Uterus (tissue), 4 donors: Measurements from ENCODE around the gene TCAP. TPM values are rescaled to one million over a fixed set of nuclear protein-coding genes. Genes with fewer than 3 reads are reported as not detected.

Experiments
- DNase-seq, 2 donors: peaks; one replicate each; pipeline ENCODE4 v3.0.0-alpha.2; 2019 to 2020
- H3K27ac ChIP-seq, 2 donors: fragments of 200-600 bp; sonication (generic); 1 replicate in 1 of 2; 2 replicates in 1 of 2; pipeline ENCODE4 v1.5.1; 2016 to 2018
- H3K27me3 ChIP-seq, 2 donors: fragments of 200-600 bp; sonication (generic); one replicate each; pipeline ENCODE4 v1.5.1; 2018 to 2019; ENCODE audit warnings: control low read depth in 1 of 2
- H3K36me3 ChIP-seq, 2 donors: fragments of 200-600 bp; sonication (generic); one replicate each; pipeline ENCODE4 v1.5.1; 2019; ENCODE audit warnings: control low read depth in 1 of 2
- H3K4me1 ChIP-seq, 2 donors: fragments of 200-600 bp; sonication (generic); one replicate each; pipeline ENCODE4 v1.5.1; 2018 to 2019; ENCODE audit warnings: control low read depth in 1 of 2
- H3K4me3 ChIP-seq, 2 donors: fragments of 200-600 bp; sonication (generic); 1 replicate in 1 of 2; 2 replicates in 1 of 2; pipeline ENCODE4 v1.5.1; 2018 to 2019; ENCODE audit warnings: mild to moderate bottlenecking in 1 of 2
- H3K9me3 ChIP-seq, 2 donors: fragments of 200-600 bp; sonication (generic); one replicate each; pipeline ENCODE4 v1.5.1; 2019; ENCODE audit warnings: control low read depth in 1 of 2
- POLR2A ChIP-seq, 2 donors: fragments of 450-650 bp; IDR thresholded peaks; one replicate each; pipeline ENCODE4 v1.6.1; 2016; ENCODE audit warnings: antibody characterized with exemption in 2 of 2, mild to moderate bottlenecking in 1 of 2, moderate library complexity in 1 of 2
- intact Hi-C: fragments of 100-400 bp; cut with DNase I; formaldehyde crosslinking; loops from one replicate; pipeline ENCODE4 v1.15.1; 2023; ENCODE audit warnings: low total_unique reads
- total RNA-seq, 4 donors: library from RNA; depleted of rRNA in 3 of 4; stranded (reverse); fragments of >200 nt in 3 of 4; gene quantifications; one replicate each; pipeline versions ENCODE4 v1.1.0 to v1.2.4, GENCODE V29; 2014 to 2023
- TF ChIP-seq, protein P1 (sequence below), 4 experiments: fragments of 200-600 bp in 2 of 4; fragments of 450-650 bp in 2 of 4; sonication (generic) in 2 of 4; IDR thresholded peaks; one replicate each; pipeline ENCODE4 v1.5.1; 2016 to 2019; ENCODE audit warnings: antibody characterized with exemption in 4 of 4, mild to moderate bottlenecking in 2 of 4, moderate library complexity in 1 of 4
- donor health status: DM: yes; HTN: yes; CAD: no.

Gene TCAP
- total RNA-seq, 4 donors from 2014 or later: 0.28 to 2.2 TPM; not detected in 2

- intact Hi-C loops: no loop called here
These were observed 46.8 kb upstream of the TCAP start for GRCh38 chr17:39618246-39618913.

GRCh38 chr17:39618956-39619785 is 46.0 kb upstream of the TCAP start:
- H3K27ac ChIP-seq: no peak overlapping the region
- no peaks in the 10 kb centered on the region for H3K4me1 ChIP-seq
- TF ChIP-seq, protein P1, sequence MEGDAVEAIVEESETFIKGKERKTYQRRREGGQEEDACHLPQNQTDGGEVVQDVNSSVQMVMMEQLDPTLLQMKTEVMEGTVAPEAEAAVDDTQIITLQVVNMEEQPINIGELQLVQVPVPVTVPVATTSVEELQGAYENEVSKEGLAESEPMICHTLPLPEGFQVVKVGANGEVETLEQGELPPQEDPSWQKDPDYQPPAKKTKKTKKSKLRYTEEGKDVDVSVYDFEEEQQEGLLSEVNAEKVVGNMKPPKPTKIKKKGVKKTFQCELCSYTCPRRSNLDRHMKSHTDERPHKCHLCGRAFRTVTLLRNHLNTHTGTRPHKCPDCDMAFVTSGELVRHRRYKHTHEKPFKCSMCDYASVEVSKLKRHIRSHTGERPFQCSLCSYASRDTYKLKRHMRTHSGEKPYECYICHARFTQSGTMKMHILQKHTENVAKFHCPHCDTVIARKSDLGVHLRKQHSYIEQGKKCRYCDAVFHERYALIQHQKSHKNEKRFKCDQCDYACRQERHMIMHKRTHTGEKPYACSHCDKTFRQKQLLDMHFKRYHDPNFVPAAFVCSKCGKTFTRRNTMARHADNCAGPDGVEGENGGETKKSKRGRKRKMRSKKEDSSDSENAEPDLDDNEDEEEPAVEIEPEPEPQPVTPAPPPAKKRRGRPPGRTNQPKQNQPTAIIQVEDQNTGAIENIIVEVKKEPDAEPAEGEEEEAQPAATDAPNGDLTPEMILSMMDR (IDR thresholded peaks at IDR 0.05): no peak
- TF ChIP-seq POLR2A (IDR thresholded peaks at IDR 0.05): no peak
- no peaks in the 10 kb centered on the region for H3K9me3 ChIP-seq
- peaks cover 0 to 4% of the 10 kb centered on the region in 2 donors for H3K27me3 ChIP-seq
- no peak overlapping the region for H3K4me3 ChIP-seq
- no peaks in the 10 kb centered on the region for H3K36me3 ChIP-seq
- intact Hi-C loops: no loop called here
- DNase-seq: no peak

More at GRCh38 chr17:39618246-39618913, 46.8 kb upstream of the TCAP start:
- no peak overlapping the region for H3K27ac ChIP-seq
- H3K4me3 ChIP-seq: peak overlapping the region; percentile 16 to 30
- H3K4me1 ChIP-seq: no peaks in the 10 kb centered on the region
- H3K9me3 ChIP-seq: no peaks in the 10 kb centered on the region
- H3K36me3 ChIP-seq: no peaks in the 10 kb centered on the region
- TF ChIP-seq, protein P1 (IDR thresholded peaks at IDR 0.05): no peak
- no peak for TF ChIP-seq POLR2A (IDR thresholded peaks at IDR 0.05)
- peaks cover 0 to 4% of the 10 kb centered on the region in 2 donors for H3K27me3 ChIP-seq
- DNase-seq: no peak

GRCh38 chr17:39619786-39620101 is 45.4 kb upstream of the TCAP start:
- no peaks in the 10 kb centered on the region for H3K36me3 ChIP-seq
- H3K9me3 ChIP-seq: no peaks in the 10 kb centered on the region
- H3K4me3 ChIP-seq: no peak overlapping the region
- H3K27me3 ChIP-seq: peaks cover 0 to 4% of the 10 kb centered on the region in 2 donors
- DNase-seq: no peak
- no peak overlapping the region for H3K27ac ChIP-seq
- intact Hi-C loops: loop anchor here (5.0 to 10.0 kb wide), 2 partner anchors 65 to 133 kb away; no protein-coding TSS in a partner anchor
- TF ChIP-seq, protein P1 (IDR thresholded peaks at IDR 0.05): no peak
- no peak for TF ChIP-seq POLR2A (IDR thresholded peaks at IDR 0.05)
- H3K4me1 ChIP-seq: no peaks in the 10 kb centered on the region

DNA sequence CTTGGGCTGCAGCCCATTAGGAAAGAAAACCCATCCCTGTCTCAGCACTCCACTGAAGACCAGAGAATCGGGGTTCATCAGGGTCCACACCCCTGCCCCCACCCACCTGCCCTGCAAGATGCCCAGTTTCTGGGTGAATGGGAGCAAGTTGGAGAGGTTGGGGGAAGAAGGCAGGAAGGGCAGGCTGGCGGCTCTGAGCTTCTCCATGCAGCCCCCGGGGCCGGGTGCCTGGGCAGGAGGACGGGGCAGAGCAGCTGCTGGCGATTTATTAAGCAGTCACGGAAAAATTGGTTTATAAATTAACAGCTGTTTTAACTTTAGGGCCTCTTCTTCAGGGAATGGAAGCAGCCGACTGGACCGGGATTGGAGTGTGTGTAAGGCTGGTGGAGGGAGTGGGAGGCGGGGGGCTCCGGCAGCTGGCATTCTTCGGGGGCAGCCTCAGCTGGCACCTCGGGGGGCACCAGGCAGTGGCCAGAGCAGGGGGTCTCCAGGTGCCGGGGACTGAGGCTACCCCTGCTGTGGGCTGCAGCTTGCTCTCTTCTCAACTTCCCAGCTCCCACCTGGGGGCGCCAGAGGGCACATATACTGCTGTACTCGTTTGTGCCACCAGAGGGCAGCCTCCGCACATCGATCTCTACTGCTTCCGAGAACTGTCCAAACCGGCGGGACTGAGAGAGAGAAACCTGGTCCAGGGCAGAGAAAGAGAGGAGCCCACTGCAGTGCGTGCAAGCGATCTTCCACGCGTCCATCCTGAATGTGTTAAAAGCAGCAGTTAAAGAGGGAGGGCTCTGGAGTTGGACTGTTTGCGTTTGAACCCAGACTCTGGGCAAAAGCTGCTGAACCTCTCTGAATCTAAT is 43.4 kb upstream of the TCAP start:
- peak; percentile 83 to 89 for DNase-seq
- Histone ChIP-seq H3K9me3 (no peaks in the 10 kb centered on the region), H3K27me3 (peaks cover 14 to 17% of the 10 kb centered on the region in 2 donors), H3K4me3 (no peak overlapping the region), H3K4me1 (peaks cover 0 to 4% of the 10 kb centered on the region in 2 donors), H3K36me3 (no peaks in the 10 kb centered on the region), H3K27ac (no peak overlapping the region)
- intact Hi-C loops: loop anchor here (5.0 to 10.0 kb wide), 2 partner anchors 67 to 131 kb away; no protein-coding TSS in a partner anchor
- TF ChIP-seq, protein P1 (IDR thresholded peaks at IDR 0.05): peak; percentile 98 to 100 (median 100)
- no peak for TF ChIP-seq POLR2A (IDR thresholded peaks at IDR 0.05)
